HG02798 (cell line): ENCODE data around the gene SELENOH.
"Not testable (repeated sequence)": the region's sequence is repeated elsewhere in the genome, so short reads cannot be mapped to it uniquely, and the experiment has no call there.

Source experiments
- ATAC-seq: cut with Tn5 transposase; IDR thresholded peaks from one replicate; pipeline ENCODE4 v1.9.1; 2021; ENCODE audit warnings: mild to moderate bottlenecking; ENCODE audit not compliant: unreplicated experiment, poor library complexity

Gene SELENOH

GRCh38 chr11:57741132-57742086 is at the start of gene SELENOH:
Gene SELENOH (plus strand): TSS chr11:57741491. CDS start chr11:57741596, 105 bp downstream.
- peak; percentile 91 for ATAC-seq

DNA sequence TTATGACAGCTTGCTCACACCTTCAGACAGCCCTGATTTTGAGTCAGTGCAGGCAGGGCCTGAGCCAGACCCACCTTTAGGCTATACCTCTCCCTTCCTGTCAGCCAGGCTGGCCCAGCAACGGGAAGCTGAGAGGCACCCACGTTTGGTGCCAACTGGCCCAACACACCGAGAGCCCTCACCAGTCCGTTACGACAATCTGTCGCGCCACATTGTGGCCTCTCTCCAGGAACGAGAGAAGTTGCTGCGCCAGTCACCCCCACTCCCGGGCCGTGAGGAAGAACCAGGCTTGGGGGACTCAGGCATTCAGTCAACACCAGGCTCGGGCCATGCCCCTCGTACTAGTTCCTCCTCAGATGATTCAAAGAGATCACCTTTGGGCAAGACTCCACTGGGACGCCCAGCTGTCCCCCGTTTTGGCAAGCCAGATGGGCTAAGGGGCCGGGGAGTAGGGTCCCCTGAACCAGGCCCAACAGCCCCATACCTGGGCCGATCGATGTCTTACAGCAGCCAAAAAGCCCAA is 42.4 kb upstream of the SELENOH start:
- no peak for ATAC-seq

- no peak for ATAC-seq
Measured at GRCh38 chr11:57699813-57700212, 41.5 kb upstream of the SELENOH start.

DNA sequence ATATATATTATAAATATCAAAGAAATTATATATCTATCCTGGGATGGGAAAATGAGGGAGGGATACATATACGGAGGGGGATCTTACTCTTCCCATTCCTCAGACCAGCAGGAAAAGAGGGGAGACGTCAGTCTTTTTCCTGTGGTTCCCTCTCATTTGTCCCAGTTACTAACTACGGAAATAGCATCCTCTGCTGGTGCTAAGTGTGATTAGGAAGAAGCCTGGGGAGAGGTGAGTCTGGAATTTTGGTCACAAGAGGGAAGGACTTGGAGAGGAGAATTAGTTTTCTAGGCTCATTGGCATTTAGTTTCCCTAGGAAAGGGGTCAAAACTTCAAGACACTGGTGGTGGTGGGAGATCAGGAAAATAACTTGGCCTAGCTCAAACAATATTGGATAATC is 40.9 kb upstream of the SELENOH start:
- ATAC-seq = no peak

- no peak for ATAC-seq
Measured at GRCh38 chr11:57703341-57703740, 38.0 kb upstream of the SELENOH start.

- no peak for ATAC-seq
Measured at GRCh38 chr11:57704932-57705331, 36.4 kb upstream of the SELENOH start.

DNA sequence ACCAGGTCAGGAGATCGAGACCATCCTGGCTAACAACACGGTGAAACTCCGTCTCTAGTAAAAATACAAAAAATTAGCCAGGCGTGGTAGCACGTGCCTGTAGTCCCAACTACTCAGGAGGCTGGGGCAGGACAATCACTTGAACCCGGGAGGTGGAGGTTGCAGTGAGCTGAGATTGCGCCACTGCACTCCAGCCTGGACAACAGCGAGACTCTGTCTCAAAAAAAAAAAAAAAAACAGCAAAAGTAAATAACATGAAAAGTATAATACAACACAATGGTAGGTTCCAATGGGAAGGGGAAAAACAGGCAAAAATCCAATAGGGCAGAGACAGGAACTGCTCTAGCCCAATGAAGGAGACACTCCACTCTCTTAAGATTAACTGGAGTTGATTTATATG is 35.9 kb upstream of the SELENOH start:
- not testable (repeated sequence) for ATAC-seq

DNA sequence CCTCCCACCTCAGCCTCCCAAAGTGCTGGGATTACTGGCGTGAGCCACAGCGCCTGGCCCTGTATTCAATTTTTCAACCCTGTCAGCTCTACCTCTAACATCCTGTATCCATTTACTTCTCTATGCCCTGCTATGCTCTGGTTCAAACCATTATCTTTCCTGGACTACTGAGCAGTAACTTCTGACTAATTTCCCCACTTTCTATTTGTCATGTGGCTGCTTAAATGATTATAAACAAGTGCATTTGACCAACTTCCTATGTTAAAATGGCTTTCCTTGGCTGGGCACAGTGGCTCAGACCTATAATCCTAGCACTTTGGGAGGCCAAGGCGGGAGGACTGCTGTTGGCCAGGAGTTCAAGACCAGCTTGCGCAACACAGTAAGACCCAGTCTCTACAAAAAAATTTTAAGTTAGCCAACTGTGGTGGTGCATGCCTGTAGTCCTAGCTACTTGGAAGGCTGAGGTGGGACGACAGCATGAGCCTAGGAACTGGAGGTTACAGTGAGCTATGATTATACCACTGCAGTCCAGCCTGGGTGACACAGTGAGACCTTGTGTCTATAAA is 31.4 kb upstream of the SELENOH start:
- ATAC-seq = no peak

- ATAC-seq = peak; percentile 48
Measured at GRCh38 chr11:57711414-57712255, 29.7 kb upstream of the SELENOH start, which contains the start of gene MED19. Gene MED19 (minus strand): TSS chr11:57712215. CDS start chr11:57712179, 36 bp downstream.

DNA sequence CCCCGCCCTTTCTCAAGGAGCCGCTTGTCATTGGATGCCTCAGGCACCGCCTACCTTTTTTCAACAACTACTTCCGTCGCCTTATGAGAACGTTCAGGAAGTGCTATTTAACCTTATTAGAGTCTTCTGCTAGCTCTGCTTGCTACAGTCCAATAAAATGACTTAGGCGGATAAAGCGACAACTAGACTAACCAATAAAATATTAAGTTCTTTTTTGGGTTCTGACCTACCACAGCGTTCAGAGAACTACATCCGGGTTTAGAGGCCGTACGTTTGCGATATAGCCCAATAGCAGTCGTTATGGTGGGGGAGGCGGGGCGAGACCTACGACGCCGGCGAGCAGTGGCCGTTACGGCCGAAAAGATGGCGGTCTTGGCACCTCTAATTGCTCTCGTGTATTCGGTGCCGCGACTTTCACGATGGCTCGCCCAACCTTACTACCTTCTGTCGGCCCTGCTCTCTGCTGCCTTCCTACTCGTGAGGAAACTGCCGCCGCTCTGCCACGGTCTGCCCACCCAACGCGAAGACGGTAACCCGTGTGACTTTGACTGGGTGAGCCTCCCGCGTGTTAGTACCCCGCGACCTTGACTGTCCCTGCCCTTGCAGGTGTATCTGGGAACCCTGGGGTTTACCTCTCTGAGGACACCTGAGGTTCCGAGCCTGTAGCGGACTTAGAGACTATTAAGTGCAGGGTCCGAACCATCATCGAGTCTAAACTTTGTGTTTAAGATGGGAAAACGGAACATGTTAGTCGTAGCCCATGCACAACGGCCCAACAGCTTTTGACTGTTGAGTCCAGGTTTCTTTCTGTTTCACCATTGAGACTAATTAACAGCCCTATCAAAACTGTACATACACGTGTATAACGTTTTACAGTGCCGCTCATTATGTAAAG is 28.8 kb upstream of the SELENOH start, which contains the start of gene TMX2:
Gene TMX2 (plus strand): TSS at position 338 of the 895 bp plus-strand sequence. CDS start 26 bp downstream, at position 364.
- peak; percentile 96 for ATAC-seq

DNA sequence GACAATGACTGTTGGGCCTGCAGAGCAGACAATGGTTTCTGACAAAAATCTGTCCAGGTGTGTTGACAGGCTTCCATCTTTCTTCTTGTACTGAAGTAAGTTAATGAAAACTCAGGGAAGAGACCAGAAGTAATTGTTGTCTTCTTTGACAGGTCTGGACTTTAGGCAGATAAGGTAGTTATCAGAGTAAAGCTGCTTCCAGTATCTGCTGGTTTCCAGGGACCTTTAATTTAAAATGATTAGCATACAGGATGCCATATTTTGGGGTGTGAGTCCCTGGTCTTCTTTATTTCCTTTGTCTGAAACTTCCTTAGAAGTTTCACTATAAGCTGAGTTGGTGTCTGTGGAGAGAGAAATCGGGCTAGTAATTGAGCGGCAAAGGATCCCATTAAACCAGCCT is 27.5 kb upstream of the SELENOH start:
- ATAC-seq = no peak

- ATAC-seq = not testable (repeated sequence)
Measured at GRCh38 chr11:57716726-57717125, 24.6 kb upstream of the SELENOH start.

GRCh38 chr11:57727185-57727584 is 14.1 kb upstream of the SELENOH start:
- no peak for ATAC-seq

GRCh38 chr11:57728829-57729228 is 12.5 kb upstream of the SELENOH start:
- no peak for ATAC-seq

GRCh38 chr11:57729479-57729878 is 11.8 kb upstream of the SELENOH start:
- ATAC-seq = no peak

DNA sequence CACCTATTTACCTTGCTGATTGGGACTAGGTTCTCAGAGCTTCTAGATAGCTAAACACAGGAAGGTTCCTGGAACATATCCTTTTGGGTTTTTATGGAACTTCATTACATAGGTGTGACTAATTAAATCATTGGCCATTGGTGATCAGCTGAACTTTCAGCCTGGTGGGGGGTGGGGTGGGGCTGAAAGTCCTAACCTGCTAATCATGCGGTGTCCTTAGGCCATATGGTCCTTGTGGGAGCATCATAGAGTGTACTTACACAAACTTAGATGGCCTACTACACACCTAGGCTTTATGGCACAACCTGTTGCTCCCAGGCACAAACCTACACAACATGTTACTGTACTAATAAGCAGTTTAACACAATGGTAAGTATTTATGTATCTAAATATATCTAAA is 8.6 kb upstream of the SELENOH start:
- ATAC-seq = no peak

GRCh38 chr11:57735619-57736298 is 5.5 kb upstream of the SELENOH start:
- peak; percentile 64 for ATAC-seq

GRCh38 chr11:57742087-57742452 is 779 bp downstream of the SELENOH start:
- no peak for ATAC-seq

GRCh38 chr11:57744357-57744756 is 3.1 kb downstream of the SELENOH start:
- no peak for ATAC-seq
